ENCODE measurements around the gene WDR76.

- TF ChIP-seq CTCF (IDR thresholded peaks at IDR 0.05; ENCODE audit: insufficient read depth, low read depth, low read length) (no peak), EZH2 (IDR thresholded peaks at IDR 0.05; ENCODE audit: insufficient read depth, low read length) (no peak)
Measured at GRCh38 chr15:43880406-43881194, 53.8 kb downstream of the WDR76 start.
